ENCODE measurements around the gene BRD7.
"Not testable (repeated sequence)": the region's sequence is repeated elsewhere in the genome, so short reads cannot be mapped to it uniquely, and the experiment has no call there.

Gene BRD7

GRCh38 chr16:50360033-50360778 is 8.6 kb downstream of the BRD7 start:
- no peak for DNase-seq (ENCODE audit: low read depth in 2 of 3, low spot score in 2 of 3)

GRCh38 chr16:50359626-50360025 is 9.2 kb downstream of the BRD7 start:
- DNase-seq (ENCODE audit: low read depth in 2 of 3, low spot score in 2 of 3), result no peak

GRCh38 chr16:50354629-50355456 is 13.9 kb downstream of the BRD7 start:
- DNase-seq (ENCODE audit: low read depth in 2 of 3, low spot score in 2 of 3), result no peak

- no peak for DNase-seq (ENCODE audit: low read depth in 2 of 3, low spot score in 2 of 3)
Observed at GRCh38 chr16:50354082-50354481, 14.7 kb downstream of the BRD7 start.

GRCh38 chr16:50351952-50352351 is 16.8 kb downstream of the BRD7 start:
- no peak for DNase-seq (ENCODE audit: low read depth in 2 of 3, low spot score in 2 of 3)

- DNase-seq (ENCODE audit: low read depth in 2 of 3, low spot score in 2 of 3), result no peak
Observed at GRCh38 chr16:50351116-50351515, 17.7 kb downstream of the BRD7 start.

- DNase-seq (ENCODE audit: low read depth in 2 of 3, low spot score in 2 of 3), result not testable (repeated sequence)
Observed at GRCh38 chr16:50345210-50345609, 23.6 kb downstream of the BRD7 start.

- not testable (repeated sequence) for DNase-seq (ENCODE audit: low read depth in 2 of 3, low spot score in 2 of 3)
Observed at GRCh38 chr16:50343566-50343965, 25.2 kb downstream of the BRD7 start.

- DNase-seq (ENCODE audit: low read depth in 2 of 3, low spot score in 2 of 3), result no peak
Observed at GRCh38 chr16:50340578-50340977, 28.2 kb downstream of the BRD7 start.

GRCh38 chr16:50338371-50339231 is 30.2 kb downstream of the BRD7 start:
- no peak for DNase-seq (ENCODE audit: low read depth in 2 of 3, low spot score in 2 of 3)

GRCh38 chr16:50336884-50337283 is 31.9 kb downstream of the BRD7 start:
- no peak for DNase-seq (ENCODE audit: low read depth in 2 of 3, low spot score in 2 of 3)

- DNase-seq (ENCODE audit: low read depth in 2 of 3, low spot score in 2 of 3), result no peak
Observed at GRCh38 chr16:50335196-50335958, 33.4 kb downstream of the BRD7 start.

- DNase-seq (ENCODE audit: low read depth in 2 of 3, low spot score in 2 of 3), result no peak
Observed at GRCh38 chr16:50334106-50334975, 34.4 kb downstream of the BRD7 start.

GRCh38 chr16:50332599-50332998 is 36.2 kb downstream of the BRD7 start:
- DNase-seq (ENCODE audit: low read depth in 2 of 3, low spot score in 2 of 3), result no peak

GRCh38 chr16:50331570-50331969 is 37.2 kb downstream of the BRD7 start:
- no peak for DNase-seq (ENCODE audit: low read depth in 2 of 3, low spot score in 2 of 3)

- no peak for DNase-seq (ENCODE audit: low read depth in 2 of 3, low spot score in 2 of 3)
Observed at GRCh38 chr16:50329446-50330189, 39.2 kb downstream of the BRD7 start.

GRCh38 chr16:50326835-50327465 is 41.8 kb downstream of the BRD7 start:
- DNase-seq (ENCODE audit: low read depth in 2 of 3, low spot score in 2 of 3), result no peak

GRCh38 chr16:50326264-50326663 is 42.5 kb downstream of the BRD7 start:
- DNase-seq (ENCODE audit: low read depth in 2 of 3, low spot score in 2 of 3), result no peak

- no peak for DNase-seq (ENCODE audit: low read depth in 2 of 3, low spot score in 2 of 3)
Observed at GRCh38 chr16:50324345-50324744, 44.4 kb downstream of the BRD7 start.
